Measurements from ENCODE around the gene ITGAX.

DNA sequence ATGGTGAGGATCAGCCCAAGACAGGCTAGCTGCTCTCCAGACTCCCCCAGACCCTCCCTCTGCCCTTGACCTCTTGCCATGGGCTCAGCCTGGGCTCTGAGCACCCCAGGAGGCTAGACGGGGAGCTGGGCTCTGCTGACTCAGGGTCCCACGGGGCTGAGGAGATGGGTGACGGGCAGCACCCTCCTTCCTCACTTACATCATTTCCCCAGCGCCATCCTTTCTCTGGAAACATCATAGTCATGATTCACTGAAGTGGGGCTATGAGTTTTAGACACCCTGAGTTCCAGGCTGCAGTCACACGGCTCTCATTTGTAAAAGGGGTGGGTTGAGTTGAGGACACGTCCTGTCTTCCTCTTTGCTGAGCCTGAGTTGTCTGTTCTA is 3.0 kb upstream of the ITGAX start:
- TF ChIP-seq EZH2 (IDR thresholded peaks at IDR 0.05; ENCODE audit: low read length, unreplicated experiment): no peak
- TF ChIP-seq, protein P1, sequence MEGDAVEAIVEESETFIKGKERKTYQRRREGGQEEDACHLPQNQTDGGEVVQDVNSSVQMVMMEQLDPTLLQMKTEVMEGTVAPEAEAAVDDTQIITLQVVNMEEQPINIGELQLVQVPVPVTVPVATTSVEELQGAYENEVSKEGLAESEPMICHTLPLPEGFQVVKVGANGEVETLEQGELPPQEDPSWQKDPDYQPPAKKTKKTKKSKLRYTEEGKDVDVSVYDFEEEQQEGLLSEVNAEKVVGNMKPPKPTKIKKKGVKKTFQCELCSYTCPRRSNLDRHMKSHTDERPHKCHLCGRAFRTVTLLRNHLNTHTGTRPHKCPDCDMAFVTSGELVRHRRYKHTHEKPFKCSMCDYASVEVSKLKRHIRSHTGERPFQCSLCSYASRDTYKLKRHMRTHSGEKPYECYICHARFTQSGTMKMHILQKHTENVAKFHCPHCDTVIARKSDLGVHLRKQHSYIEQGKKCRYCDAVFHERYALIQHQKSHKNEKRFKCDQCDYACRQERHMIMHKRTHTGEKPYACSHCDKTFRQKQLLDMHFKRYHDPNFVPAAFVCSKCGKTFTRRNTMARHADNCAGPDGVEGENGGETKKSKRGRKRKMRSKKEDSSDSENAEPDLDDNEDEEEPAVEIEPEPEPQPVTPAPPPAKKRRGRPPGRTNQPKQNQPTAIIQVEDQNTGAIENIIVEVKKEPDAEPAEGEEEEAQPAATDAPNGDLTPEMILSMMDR (conservative IDR thresholded peaks at IDR 0.05; ENCODE audit: low read depth, low read length): no peak
